HG03442 (cell line): Measurements from ENCODE around the gene KRI1.

Experiments used
- ATAC-seq: cut with Tn5 transposase; IDR thresholded peaks from one replicate; pipeline ENCODE4 v1.9.1; 2021; ENCODE audit warnings: mild to moderate bottlenecking, moderate library complexity; ENCODE audit not compliant: unreplicated experiment

KRI1 gene

DNA sequence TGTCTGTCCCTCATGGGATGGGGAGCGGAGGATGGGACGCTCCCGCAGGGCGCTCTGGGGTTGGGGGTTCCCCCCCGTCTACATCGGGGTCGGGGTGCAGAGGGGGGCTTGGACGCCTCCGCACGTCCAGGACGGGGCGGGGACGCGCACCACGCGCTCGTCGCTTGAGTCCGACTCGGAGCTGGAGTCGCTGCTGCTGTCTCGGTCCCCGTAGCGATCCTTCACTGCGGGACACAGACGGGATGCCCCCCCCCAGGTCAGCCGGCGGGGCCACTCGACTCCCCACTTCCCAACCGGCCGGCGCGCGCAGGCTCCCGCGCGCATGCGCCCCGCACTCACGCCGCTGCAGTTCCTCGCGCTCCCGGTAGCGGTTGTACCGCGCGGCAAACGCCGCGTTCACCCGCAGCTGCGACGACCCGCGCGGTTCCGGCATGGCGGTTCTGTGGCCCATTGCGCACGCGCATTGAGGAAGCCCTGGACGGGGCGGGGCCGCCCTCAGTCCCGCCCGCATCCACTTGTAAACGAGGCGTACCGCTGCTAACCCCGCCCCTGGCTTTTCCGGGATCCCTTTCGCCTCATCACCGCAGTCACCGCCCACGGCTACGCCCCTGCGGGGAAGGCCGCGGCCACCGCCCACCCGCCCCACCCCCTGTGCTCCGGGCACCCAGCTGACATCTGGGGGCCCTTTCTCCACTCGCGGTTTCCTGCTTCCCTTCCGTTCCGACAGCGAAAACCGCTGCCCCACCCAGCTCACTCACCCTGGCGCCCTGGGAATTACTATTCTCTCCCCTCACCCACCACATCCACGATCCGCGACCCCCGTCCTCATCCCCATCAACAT lies at the start of gene KRI1:
KRI1 (minus strand) TSS at position 444 of the 841 bp plus-strand sequence; CDS start at position 433, 11 bp downstream.
- ATAC-seq: peak; percentile 49

GRCh38 chr19:10612499-10613119 lies 46.8 kb upstream of the KRI1 start:
- no peak for ATAC-seq

DNA sequence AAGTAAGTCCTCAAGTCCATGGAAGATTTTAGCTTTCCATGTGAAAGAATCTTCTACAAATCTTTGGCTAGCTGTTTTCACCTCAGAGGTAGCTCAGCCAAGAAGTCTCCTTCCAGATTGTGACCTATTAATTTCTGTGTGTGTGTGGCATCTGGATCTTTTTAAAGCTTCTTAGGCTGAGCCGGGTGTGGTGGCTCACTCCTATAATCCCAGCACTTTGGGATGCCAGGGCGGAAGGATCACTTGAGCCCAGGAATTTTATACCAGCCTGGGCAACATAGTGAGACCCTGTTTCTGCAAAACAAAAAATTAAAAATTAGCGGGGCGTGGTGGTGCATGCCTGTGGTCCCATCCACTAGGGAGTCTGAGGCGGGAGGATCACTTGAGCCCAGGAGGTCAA lies 46.1 kb upstream of the KRI1 start:
- no peak for ATAC-seq

- ATAC-seq: no peak
Measured at GRCh38 chr19:10604460-10604980, 38.7 kb upstream of the KRI1 start.

DNA sequence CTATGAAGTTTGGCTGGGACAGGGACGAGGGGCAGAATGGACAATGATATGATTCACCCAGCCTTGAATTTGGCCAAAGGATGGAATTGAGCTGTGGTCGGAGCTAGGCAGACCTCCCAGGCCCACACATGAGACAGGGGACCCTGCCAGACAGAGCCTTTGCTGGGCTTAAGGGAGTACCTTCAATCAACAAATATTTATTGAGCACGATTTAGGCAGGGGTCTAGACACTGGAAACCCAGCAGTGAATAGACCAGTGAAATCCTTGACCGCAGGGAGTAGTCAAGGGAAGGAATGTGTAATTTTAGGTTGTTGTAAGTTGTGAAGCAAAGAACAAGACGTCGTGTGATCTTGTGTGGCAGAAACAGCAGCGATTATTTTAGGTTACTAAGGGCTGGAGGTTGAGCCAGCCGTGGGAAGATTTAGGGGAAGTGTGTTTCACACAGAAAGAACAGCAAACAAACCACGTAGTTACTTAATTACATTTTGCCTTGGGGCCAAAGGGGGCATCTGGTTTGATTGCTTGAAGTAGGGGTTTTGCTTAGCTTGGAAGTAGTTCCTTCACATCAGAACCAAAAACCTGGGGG lies 38.2 kb upstream of the KRI1 start:
- no peak for ATAC-seq

DNA sequence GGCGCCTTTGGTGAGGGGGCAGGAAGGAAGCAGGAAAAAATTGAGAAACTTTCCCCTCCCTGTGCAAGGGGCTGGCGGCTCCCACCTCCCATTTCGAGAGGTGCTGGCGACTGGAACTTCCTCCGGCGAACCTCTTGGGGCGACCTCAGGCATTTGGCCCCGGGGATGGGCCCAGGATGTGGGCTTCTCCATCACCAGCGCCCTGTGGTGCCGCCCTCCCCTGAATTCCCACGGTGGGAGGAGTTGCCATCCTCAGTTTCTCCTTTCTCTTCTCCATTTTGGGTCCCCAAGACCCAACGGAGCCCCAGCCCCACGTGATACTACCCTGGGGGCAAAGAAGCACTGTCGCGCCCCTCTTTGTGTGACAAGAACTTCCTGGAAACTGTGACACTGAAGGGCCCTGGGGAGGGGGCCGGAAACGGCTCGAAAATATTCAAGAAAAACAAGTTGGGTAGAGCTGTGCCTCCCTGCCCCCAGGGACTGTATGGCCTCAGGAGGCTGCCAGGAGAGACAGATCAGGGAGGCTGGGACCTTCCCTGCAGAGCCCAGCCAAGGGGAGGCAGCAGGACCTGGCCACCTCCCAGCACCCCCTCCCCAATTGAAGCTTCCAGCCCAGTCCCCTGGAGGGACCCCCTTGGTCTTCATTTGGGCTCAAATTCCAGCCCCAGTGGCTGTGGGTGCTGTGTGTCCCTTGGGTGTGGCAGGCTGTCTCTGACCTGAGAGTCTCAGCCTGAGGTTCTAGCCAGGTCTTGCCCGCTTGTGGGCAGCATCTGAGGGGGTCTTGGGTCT lies 37.5 kb upstream of the KRI1 start:
- no peak for ATAC-seq

GRCh38 chr19:10602330-10603083 lies 36.7 kb upstream of the KRI1 start:
- ATAC-seq: peak; percentile 55

DNA sequence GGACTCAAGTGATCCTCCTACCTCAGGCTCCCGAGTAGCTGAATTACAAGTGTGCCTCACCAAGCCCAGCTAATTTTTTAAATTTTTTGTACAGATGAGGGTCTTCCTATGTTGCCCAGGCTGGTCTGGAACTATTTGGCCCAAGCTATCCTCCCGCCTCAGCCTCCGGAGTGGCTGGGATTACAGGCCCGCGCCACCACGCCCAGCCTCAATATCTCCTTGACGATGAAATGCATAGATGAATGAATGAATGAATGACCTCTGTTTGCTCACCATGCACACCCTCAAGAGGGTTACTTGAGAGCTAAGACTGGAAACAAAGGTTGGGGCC lies 36.2 kb upstream of the KRI1 start:
- ATAC-seq: no peak

GRCh38 chr19:10600149-10600548 lies 34.3 kb upstream of the KRI1 start:
- no peak for ATAC-seq

DNA sequence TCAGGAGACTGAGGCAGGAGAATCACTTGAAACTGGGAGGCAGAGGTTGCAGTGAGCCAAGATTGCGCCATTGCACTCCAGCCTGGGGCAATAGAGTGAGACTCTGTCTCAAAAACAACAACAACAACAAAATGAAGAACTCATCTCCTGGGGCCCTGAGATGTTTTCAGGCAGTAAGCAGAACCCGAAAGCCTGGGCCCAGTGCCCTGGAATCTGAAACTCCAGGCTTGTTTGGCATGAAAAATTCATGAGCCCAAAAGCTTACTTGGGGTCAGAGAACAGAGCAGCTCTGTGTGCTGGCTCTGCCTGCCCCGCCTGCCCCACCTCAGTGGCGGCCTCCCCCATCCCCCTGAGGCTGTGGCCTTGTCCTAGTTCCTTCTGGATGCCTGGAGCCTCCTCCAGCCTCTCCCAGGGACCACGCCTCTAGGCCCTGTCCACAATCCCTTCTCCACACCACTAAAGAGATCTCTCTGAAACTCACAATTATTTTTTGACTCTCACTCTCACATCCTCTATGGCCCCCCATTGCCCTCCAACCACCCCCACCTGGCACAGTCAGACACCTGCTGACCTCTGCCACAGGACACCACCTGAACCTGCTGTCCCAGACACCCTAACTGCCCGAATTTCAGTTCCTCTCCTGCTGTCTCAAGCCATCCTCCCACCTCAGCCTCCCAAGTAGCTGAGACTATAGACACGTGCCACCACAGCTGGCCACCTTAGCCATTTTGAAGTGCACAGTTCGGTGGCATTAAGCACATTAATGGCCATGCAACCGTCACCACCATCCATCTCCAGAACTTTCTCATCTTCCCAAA lies 28.2 kb upstream of the KRI1 start:
- ATAC-seq: no peak

- no peak for ATAC-seq
Measured at GRCh38 chr19:10593148-10593547, 27.3 kb upstream of the KRI1 start.

DNA sequence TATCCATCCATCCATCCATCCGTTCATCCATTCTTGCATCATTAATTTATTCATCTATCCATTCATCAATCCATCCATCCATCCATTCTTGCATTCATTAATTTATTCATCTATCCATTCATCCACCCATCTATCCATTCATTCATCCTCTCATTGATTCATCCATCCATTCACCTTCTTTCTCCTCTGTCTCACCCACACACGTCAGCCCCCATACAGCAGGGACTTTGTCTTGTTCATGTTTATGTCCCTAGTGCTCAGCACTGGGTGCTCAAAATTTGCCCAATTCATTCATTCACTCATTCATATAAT lies 22.0 kb upstream of the KRI1 start:
- ATAC-seq: no peak

- ATAC-seq: no peak
Measured at GRCh38 chr19:10587022-10587838, 21.4 kb upstream of the KRI1 start, which contains the start of gene AP1M2. TSS of gene AP1M2 (minus strand) at chr19:10587312. CDS start at chr19:10587231, 81 bp downstream.

DNA sequence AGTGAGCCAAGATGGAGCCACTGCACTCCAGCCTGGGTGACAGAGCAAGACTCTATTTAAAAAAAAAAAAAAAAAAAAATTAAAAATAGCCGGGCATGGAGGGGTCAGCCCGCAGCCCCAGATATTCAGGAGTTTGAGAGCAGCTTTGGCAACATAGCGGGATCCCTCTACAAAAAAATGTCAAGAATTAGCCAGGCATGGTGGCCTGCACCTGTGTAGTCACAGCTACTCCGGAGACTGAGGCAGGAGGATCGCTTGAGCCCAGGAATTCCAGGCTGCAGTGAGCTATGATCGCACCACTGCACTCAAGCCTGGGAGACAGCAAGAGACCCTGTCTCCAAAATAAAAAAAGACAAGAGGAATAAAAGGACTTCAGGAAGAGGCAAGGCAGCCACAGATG lies 20.6 kb upstream of the KRI1 start:
- ATAC-seq: no peak

- no peak for ATAC-seq
Measured at GRCh38 chr19:10583036-10583776, 17.4 kb upstream of the KRI1 start.

GRCh38 chr19:10582091-10582490 lies 16.3 kb upstream of the KRI1 start:
- ATAC-seq: no peak

DNA sequence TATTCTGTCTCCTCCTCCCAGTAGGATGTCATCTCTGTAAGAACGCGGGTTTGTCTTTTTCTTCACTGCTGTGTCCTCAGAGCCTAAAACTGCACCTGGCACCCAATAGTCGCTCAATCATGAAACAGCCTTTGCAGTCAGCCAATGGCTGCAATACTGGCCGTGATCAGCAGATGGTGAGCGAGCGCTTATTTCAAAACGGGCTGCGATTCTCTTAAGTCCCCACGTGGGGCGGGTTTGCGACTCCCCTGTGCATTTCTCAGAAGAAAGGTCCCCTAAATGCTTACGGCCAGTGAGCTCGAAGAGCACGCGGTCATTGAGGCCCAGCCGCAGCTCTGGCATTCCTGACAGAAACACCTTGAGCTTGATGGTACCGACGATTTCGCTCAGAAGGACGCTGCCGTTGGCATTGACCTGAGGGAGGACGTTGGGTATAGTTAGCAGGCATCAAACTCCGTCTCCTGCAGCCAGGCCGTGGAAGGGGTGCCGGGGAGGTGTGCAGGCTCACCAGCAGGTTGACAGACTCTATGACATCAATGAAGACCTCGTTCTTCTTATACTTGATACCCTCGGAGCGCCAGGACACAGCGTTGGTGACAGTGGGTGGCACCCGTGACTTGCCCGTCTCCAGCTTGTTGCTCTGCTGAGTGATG lies 15.3 kb upstream of the KRI1 start:
- peak; percentile 49 for ATAC-seq

GRCh38 chr19:10577951-10578350 lies 12.1 kb upstream of the KRI1 start:
- no peak for ATAC-seq
